ENCODE data around the gene ARR3. TPM values are rescaled to one million over a fixed set of nuclear protein-coding genes. Genes with fewer than 3 reads are reported as not detected.
"Not testable (repeated sequence)": the region's sequence is repeated elsewhere in the genome, so short reads cannot be mapped to it uniquely, and the experiment has no call there.

ARR3 gene
- total RNA-seq, 4 donors from 2014 or later: not detected

GRCh38 chrX:70231666-70232065, 36.5 kb upstream of the ARR3 start:
- no peaks in the 10 kb centered on the region for H3K4me1 ChIP-seq
- no peaks in the 10 kb centered on the region for H3K36me3 ChIP-seq
- DNase-seq (no peak), ATAC-seq (no peak)
- H3K9me3 ChIP-seq: no peaks in the 10 kb centered on the region
- in situ Hi-C loops (cut with MboI; ENCODE audit: low sequenced_read_pairs in 4 of 4): no loop called here
- TF ChIP-seq POLR2A (IDR thresholded peaks at IDR 0.05) (no peak), CTCF (IDR thresholded peaks at IDR 0.05 in 4 of 5, conservative IDR thresholded peaks at IDR 0.05 in 1 of 5) (no peak)
- peaks cover 0 to 3% (median 0%) of the 10 kb centered on the region in 3 donors for H3K27me3 ChIP-seq
- H3K4me3 ChIP-seq: no peak overlapping the region
- H3K27ac ChIP-seq: no peak overlapping the region
- intact Hi-C loops (cut with DNase I; ENCODE audit: low total_unique reads): no loop called here

DNA sequence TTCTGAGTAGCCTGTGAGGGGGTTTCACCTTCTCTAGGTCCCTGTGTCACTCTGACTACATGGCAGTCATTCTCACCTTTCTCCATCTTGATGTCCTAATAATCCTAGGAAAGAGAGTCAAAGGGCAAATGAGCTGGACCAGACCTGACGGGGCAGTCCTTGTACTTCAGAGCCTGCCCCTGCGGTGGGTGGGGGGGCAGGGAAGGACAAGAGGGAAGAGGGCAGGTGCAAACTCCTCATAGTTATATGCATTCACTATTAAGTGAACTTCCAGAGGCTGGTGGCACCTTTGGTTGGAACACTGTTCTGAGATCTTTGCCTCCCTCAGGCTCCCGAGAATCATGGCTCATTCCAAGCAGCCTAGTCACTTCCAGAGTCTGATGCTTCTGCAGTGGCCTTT, 33.8 kb upstream of the ARR3 start, which contains the start of gene AWAT1:
Gene AWAT1, plus strand, starts transcription at position 301 of the 400 bp plus-strand sequence. Its CDS starts 41 bp downstream, at position 342.
- in situ Hi-C loops (cut with MboI; ENCODE audit: low sequenced_read_pairs in 4 of 4) (no loop called here), intact Hi-C loops (cut with DNase I; ENCODE audit: low total_unique reads) (no loop called here)
- ATAC-seq: no peak
- H3K9me3 ChIP-seq: no peaks in the 10 kb centered on the region
- no peak for DNase-seq
- no peak within 1 kb of the TSS for H3K27ac ChIP-seq
- no peaks in the 10 kb centered on the region for H3K36me3 ChIP-seq
- H3K4me1 ChIP-seq: no peaks in the 10 kb centered on the region
- H3K4me3 ChIP-seq: no peak within 1 kb of the TSS
- H3K27me3 ChIP-seq: peaks cover 0 to 3% (median 0%) of the 10 kb centered on the region in 3 donors
- TF ChIP-seq POLR2A (IDR thresholded peaks at IDR 0.05) (no peak), CTCF (IDR thresholded peaks at IDR 0.05 in 4 of 5, conservative IDR thresholded peaks at IDR 0.05 in 1 of 5) (no peak)

- Histone ChIP-seq H3K4me3 (no peak overlapping the region), H3K36me3 (no peaks in the 10 kb centered on the region), H3K4me1 (no peaks in the 10 kb centered on the region), H3K9me3 (no peaks in the 10 kb centered on the region), H3K27me3 (no peaks in the 10 kb centered on the region), H3K27ac (no peak overlapping the region)
- ATAC-seq: no peak
- TF ChIP-seq POLR2A (IDR thresholded peaks at IDR 0.05) (no peak), CTCF (IDR thresholded peaks at IDR 0.05 in 4 of 5, conservative IDR thresholded peaks at IDR 0.05 in 1 of 5) (no peak)
- intact Hi-C loops (cut with DNase I; ENCODE audit: low total_unique reads): no loop called here
- DNase-seq: no peak
- in situ Hi-C loops (cut with MboI; ENCODE audit: low sequenced_read_pairs in 4 of 4): no loop called here
Observed at GRCh38 chrX:70240751-70241150, 27.4 kb upstream of the ARR3 start.

- no peak for DNase-seq
- H3K27ac ChIP-seq: no peak overlapping the region
- H3K4me1 ChIP-seq: no peaks in the 10 kb centered on the region
- no peaks in the 10 kb centered on the region for H3K27me3 ChIP-seq
- ATAC-seq: no peak
- TF ChIP-seq CTCF (IDR thresholded peaks at IDR 0.05 in 4 of 5, conservative IDR thresholded peaks at IDR 0.05 in 1 of 5) (no peak), POLR2A (IDR thresholded peaks at IDR 0.05) (no peak)
- intact Hi-C loops (cut with DNase I; ENCODE audit: low total_unique reads) (no loop called here), in situ Hi-C loops (cut with MboI; ENCODE audit: low sequenced_read_pairs in 4 of 4) (no loop called here)
- H3K36me3 ChIP-seq: no peaks in the 10 kb centered on the region
- H3K4me3 ChIP-seq: no peak overlapping the region
- no peaks in the 10 kb centered on the region for H3K9me3 ChIP-seq
Observed at GRCh38 chrX:70241501-70241900, 26.6 kb upstream of the ARR3 start.

- H3K4me3 ChIP-seq; in situ Hi-C loops (cut with MboI; ENCODE audit: low sequenced_read_pairs in 4 of 4); intact Hi-C loops (cut with DNase I; ENCODE audit: low total_unique reads); H3K4me1 ChIP-seq; ATAC-seq; H3K36me3 ChIP-seq; H3K9me3 ChIP-seq; DNase-seq; H3K27ac ChIP-seq; H3K27me3 ChIP-seq: not testable (repeated sequence)
Observed at GRCh38 chrX:70243601-70244000, 24.5 kb upstream of the ARR3 start.

Measured in gastrocnemius medialis (tissue), 4 donors.